ENCODE results near the gene VPS39.

GRCh38 chr15:42171122-42171521 lies 37.0 kb downstream of the VPS39 start:
- TF ChIP-seq EZH2phosphoT487 (IDR thresholded peaks at IDR 0.05), result no peak
- TF ChIP-seq, protein P1, sequence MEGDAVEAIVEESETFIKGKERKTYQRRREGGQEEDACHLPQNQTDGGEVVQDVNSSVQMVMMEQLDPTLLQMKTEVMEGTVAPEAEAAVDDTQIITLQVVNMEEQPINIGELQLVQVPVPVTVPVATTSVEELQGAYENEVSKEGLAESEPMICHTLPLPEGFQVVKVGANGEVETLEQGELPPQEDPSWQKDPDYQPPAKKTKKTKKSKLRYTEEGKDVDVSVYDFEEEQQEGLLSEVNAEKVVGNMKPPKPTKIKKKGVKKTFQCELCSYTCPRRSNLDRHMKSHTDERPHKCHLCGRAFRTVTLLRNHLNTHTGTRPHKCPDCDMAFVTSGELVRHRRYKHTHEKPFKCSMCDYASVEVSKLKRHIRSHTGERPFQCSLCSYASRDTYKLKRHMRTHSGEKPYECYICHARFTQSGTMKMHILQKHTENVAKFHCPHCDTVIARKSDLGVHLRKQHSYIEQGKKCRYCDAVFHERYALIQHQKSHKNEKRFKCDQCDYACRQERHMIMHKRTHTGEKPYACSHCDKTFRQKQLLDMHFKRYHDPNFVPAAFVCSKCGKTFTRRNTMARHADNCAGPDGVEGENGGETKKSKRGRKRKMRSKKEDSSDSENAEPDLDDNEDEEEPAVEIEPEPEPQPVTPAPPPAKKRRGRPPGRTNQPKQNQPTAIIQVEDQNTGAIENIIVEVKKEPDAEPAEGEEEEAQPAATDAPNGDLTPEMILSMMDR (IDR thresholded peaks at IDR 0.05), result no peak
